ENCODE results near the gene PLPPR2.
A peak's percentile ranks its signal among the peaks of the same experiment; 100 is the strongest.
"Not testable (repeated sequence)": the region's sequence is repeated elsewhere in the genome, so short reads cannot be mapped to it uniquely, and the experiment has no call there.

The PLPPR2 gene

DNA sequence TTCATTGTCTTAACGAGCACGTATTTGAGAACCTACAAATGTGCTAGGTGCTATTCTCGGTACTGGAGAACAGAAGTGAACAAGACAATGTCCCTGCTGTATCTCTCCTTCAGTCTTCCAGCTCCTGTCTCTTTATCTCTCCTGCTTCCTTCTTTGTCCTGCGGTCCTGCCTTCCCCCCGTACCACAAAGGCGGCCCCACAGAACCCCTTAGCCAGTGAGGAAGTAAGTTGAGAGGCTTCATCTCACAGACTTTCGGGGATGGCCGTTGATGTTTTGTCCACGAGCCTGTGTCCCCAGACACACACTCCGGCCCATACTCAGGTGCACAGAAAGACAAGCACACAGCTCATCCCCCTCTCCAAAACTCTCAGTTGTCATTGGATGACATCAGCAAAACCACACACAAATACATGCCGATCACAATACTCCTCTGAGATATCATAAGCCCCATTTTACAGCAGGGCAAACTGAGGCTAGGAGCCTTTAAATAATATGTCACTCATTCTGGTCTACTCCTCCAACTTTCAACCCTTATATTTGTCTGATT lies 18.7 kb downstream of the PLPPR2 start:
- no peak for DNase-seq (ENCODE audit: low read depth)

DNA sequence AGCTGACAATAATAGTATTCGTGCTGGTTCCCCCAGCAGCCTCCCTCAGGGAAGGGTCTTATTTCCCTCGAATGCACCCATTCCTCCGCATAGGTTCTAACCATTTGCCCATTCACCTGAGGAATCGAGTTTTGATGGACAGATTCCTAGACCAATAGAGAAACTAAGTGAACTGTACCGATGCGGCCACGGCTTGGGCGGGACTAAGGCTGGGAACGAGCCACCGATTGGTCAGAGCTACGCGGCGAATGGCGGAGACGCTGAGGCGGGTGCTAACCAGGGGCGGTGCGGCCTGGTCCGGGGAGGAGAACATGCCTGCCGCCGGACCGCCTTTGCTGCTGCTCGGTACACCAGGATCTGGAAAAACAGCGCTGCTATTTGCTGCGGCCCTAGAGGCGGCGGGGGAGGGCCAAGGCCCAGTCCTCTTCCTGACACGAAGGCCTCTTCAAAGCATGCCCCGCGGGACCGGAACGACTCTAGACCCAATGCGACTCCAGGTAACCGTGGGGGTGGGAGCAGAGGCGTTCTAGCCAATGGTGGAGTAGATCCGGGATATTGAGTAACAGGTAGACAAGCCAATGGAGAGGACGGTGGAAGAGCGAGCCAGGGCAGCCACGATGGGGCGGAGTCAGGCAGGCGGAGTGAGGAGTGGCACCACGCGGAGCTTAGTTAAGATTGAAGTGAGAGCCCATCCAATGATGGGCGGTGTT lies 19.4 kb downstream of the PLPPR2 start, which contains the start of gene SWSAP1:
Gene SWSAP1, plus strand, starts transcription at position 234 of the 710 bp plus-strand sequence. Its CDS starts 15 bp downstream, at position 249.
- DNase-seq (ENCODE audit: low read depth) = peak; percentile 92

DNA sequence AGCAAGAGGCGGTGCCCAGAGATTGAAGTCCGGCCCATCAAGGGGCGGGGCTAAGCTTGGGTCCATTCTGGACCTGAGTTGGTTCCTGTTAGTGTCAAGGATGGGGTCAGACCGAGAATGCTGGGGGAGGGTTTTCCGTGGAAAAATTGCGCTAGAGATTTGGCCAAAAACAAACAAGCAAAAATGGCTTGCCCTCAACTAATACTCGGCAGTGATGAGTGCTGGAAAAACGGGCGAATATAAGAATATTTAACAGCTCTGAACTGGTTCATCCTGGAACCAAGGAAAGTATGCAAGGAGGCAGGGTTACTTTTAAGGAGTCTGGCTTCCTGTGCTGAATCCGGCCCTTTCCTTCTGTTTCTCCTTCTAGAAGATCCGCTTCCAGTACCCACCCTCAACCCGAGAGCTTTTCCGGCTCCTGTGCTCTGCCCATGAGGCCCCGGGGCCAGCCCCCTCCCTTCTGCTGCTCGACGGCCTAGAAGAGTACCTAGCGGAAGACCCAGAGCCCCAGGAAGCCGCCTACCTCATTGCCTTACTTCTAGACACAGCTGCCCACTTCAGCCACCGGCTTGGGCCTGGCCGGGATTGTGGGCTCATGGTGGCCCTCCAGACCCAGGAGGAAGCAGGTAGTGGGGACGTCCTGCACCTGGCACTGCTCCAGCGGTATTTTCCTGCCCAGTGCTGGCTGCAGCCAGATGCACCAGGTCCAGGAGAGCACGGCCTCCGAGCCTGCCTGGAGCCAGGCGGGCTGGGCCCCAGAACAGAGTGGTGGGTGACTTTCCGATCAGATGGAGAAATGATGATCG lies 20.1 kb downstream of the PLPPR2 start:
- DNase-seq (ENCODE audit: low read depth) = peak; percentile 44

GRCh38 chr19:11377237-11377636 lies 22.0 kb downstream of the PLPPR2 start:
- no peak for DNase-seq (ENCODE audit: low read depth)

GRCh38 chr19:11377756-11378155 lies 22.5 kb downstream of the PLPPR2 start:
- no peak for DNase-seq (ENCODE audit: low read depth)

DNA sequence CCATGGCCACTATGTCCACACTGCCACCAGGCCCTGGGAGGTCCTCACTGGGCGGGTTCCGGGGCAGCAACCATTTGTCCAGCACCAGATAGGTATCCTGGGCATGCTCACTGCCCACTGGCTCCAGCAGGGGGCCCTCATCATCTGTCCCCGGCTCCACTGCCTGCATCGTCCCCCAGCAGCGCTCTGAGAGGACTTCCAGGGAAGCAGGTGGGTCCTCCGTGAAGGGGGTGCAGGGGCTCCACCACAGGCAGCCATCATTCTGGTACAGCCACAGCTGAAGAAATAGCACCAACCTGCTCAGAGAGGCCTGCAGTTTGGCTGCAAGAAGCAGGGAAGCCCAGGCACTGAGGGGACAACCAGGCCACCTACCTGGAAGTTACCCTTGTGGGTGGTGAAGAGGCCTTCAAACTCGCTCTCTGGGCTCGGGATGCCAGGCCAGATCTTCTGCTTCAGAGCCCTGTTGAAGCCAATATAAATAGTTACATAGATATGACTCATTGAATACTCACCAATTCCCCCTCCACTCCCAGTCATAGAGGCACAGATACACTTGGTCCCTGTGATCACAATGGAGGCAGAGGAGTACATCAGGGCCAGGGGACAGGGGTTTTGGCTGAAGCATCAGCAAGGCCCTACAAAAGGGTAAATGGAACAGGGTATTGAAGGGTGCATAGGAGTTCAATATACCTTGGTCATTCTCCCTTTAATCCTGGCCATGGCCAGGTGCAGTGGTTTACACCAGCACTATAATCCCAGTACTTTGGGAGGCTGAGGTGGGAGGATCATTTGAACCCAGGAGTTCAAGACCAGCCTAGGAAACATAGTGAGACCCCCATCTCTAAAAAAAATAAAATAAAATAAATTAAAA lies 23.3 kb downstream of the PLPPR2 start:
- no peak for DNase-seq (ENCODE audit: low read depth)

DNA sequence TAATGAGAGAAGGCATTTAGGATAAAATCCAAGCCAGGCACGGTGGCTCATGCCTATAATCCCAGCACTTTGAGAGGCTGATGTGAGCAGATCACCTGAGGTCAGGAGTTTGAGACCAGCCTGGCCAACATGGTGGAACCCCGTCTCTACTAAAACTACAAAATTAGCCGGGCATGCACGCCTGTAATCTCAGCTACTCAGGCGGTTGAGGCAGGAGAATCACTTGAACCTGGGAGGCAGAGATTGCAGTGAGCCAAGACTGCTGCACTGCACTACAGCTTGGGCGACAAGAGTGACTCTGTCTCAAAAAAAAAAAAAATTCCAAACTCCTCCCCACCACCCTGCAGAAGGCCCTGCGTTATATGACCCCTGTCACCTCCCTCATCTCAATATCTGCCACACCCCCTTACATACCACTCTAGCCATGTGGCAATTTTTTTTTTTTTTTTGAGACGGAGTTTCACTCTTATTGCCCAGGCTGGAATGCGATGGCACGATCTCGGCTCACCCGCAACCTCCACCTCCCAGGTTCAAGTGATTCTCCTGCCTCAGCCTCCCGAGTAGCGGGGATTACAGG lies 24.1 kb downstream of the PLPPR2 start:
- DNase-seq (ENCODE audit: low read depth) = not testable (repeated sequence)

GRCh38 chr19:11379857-11380350 lies 24.7 kb downstream of the PLPPR2 start:
- no peak for DNase-seq (ENCODE audit: low read depth)

GRCh38 chr19:11380653-11381537 lies 25.7 kb downstream of the PLPPR2 start:
- DNase-seq (ENCODE audit: low read depth) = peak; percentile 95

DNA sequence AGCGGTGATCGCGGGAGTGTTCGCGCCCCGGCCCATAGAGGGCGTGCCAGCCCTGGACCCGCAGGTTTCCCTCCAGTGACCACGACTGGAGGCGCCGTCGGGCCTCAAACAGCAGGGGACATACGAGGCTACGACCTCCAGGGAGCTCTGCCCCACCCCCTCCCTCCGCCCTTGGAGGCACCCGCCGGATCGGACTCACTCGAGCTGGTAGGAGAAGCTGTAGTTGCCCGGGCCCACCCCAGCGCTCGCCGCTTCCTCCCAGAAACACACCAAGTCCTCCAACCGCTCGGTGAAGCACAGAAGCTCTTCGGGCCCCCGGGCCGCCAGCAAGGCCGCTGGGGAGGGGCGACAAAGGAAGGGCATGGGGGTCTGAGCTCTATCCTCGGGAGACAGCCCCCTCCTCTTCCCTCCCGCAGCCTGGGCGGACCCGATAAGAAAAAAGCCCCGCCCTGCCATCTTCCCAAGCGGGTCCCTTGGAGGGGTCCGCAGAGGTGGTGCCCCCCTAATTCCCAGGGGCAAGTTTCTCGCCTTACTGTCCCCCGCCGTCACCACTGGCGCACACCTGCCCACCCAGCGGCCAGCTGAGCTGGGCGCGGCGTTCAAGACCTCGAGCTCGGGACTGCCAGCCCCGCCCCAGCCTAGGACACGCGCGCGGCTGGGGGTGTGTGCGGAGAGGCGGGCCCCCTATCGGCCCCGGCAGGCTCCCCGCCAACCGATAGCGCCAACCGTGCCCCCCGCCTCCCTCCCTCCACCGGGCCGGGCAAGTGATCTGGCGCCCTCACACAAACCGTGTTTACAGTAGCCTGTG lies 27.9 kb downstream of the PLPPR2 start:
- peak; percentile 14 for DNase-seq (ENCODE audit: low read depth)

GRCh38 chr19:11383706-11384048 lies 28.4 kb downstream of the PLPPR2 start:
- DNase-seq (ENCODE audit: low read depth) = no peak

GRCh38 chr19:11384778-11385129 lies 29.5 kb downstream of the PLPPR2 start:
- no peak for DNase-seq (ENCODE audit: low read depth)

DNA sequence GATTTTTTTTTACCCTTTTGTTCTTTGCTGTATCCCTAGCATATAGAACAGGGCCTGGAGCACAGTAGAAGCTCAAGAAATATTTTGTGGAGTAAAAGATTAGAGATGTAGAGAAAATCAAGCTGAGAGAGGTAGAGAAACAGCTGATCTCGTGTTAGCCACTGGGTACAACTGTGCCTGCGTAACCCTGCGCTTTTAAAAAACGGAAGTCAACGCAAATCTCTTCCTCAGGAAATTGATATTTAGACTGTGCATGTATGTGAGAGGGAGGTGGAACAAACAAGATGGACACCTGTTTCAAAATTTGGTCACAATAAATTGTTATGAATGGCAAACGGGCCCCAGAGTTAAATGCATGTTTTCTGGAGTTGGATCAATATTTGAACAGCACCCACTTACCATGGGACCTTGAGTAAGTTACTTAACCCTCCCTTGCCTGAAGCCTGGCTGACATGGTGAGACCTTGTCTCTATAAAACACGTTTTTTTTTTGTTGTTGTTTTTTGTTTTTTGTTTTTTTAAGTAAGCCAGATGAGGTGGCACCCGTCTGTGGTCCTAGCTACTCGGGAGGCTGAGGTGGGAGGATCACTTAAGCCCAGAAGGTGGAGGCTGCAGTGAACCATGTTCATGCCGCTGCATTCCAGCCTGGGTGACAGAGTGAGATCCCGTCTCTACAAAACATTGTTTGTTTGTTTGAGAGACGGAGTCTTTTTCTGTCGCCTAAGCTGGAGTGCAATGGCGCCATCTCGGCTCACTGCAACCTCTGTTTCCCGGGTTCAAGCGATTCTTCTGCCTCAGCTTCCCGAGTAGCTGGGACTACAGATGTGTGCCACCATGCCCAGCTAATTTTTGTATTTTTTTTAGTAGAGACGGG lies 32.2 kb downstream of the PLPPR2 start:
- DNase-seq (ENCODE audit: low read depth) = no peak

- no peak for DNase-seq (ENCODE audit: low read depth)
These were observed 35.1 kb downstream of the PLPPR2 start for GRCh38 chr19:11390359-11390758.

GRCh38 chr19:11390933-11391680 lies 35.9 kb downstream of the PLPPR2 start:
- no peak for DNase-seq (ENCODE audit: low read depth)

DNA sequence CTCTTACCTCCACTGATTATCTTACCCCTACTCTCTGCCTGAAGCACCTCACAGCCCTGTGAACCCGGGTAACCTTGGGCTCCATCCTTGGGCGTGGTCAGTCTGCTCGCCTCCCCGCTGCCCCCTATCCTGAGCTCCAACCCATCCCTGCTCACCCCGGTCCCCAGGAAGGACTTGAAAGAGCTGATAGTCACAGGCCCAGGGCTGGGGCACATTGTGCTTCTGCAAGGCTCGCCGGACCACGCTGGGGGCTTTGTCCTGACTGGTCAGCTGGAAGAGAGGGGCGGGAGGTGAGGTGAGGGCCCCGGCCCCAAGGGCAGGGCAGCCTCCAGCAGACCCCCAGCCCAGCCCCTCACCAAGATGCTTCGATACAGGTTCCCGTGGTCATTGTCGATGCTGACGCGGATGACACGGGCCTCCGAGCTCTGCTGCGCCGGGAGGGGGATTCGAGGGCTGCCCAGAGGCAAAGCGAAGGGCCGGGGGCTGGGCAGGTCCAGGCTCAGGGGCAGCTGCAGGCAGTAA lies 41.9 kb downstream of the PLPPR2 start:
- DNase-seq (ENCODE audit: low read depth) = no peak

DNA sequence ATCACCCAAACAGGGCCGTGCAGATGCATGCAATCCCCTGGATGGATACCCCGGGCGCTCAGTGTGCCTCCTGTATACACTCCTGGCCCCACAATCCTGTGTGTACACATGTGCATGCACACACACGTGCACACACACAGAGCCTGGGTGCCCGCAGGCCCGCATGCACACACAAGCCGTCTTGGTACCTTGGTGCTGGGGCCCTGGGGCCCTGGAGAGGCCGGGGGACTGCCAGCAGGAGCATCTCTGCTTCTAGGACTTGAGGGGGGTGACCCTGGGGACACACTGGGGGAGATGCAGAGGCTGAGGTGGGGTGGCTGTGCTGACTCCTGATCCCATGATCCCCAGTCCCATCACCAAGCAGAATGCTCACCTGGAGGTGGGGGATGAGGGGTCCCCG lies 44.4 kb downstream of the PLPPR2 start:
- no peak for DNase-seq (ENCODE audit: low read depth)

DNA sequence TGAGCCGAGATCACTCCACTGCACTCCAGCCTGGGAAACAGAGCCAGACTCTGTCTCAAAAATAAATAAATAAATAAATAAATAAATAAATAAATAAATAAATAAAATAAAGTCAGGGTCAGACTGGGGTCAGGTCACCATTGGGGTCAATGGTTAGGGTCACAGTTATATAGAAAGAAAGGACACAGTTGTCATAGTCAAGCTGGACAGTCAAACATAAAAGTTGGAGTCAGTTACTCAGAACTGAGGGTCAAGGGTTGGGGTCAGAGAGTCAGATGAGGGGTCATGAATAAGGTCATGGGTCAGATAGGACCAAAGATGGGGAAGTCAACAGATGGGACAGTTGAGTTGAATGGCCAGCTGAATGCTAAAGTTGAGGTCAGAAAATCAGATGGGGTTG lies 45.6 kb downstream of the PLPPR2 start:
- DNase-seq (ENCODE audit: low read depth) = no peak
